ENCODE data around the gene ORC4.
"Not testable (repeated sequence)": the region's sequence is repeated elsewhere in the genome, so short reads cannot be mapped to it uniquely, and the experiment has no call there.

Gene ORC4

DNA sequence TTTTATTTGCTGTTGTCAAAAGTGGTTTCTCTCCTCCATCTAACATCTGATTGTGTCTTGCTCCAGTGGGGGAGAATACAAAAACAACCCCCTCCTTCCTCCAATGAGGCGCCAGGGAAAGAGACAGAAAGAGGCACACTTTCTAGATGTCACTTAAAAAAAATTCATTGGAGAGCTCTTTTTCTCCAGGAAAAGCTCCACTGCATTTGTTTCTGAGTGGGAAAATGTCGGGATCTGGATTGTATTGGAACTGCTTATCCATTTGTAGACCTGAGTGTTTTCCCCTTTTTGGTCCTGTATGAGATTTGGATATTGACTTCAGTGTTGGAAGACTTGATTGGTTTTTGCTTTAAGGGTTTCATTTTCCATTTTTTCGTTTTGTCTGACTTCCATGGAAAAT lies 1.3 kb upstream of the ORC4 start:
- H3K4me3 ChIP-seq (replicated peaks; ENCODE audit: low read depth, low read length), result peak overlapping the region; percentile 78
- TF ChIP-seq, protein P1, sequence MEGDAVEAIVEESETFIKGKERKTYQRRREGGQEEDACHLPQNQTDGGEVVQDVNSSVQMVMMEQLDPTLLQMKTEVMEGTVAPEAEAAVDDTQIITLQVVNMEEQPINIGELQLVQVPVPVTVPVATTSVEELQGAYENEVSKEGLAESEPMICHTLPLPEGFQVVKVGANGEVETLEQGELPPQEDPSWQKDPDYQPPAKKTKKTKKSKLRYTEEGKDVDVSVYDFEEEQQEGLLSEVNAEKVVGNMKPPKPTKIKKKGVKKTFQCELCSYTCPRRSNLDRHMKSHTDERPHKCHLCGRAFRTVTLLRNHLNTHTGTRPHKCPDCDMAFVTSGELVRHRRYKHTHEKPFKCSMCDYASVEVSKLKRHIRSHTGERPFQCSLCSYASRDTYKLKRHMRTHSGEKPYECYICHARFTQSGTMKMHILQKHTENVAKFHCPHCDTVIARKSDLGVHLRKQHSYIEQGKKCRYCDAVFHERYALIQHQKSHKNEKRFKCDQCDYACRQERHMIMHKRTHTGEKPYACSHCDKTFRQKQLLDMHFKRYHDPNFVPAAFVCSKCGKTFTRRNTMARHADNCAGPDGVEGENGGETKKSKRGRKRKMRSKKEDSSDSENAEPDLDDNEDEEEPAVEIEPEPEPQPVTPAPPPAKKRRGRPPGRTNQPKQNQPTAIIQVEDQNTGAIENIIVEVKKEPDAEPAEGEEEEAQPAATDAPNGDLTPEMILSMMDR (IDR thresholded peaks at IDR 0.05; ENCODE audit: low read depth, low read length, missing control alignments), result no peak
- no peak for DNase-seq (ENCODE audit: extremely low read depth, low read depth)

DNA sequence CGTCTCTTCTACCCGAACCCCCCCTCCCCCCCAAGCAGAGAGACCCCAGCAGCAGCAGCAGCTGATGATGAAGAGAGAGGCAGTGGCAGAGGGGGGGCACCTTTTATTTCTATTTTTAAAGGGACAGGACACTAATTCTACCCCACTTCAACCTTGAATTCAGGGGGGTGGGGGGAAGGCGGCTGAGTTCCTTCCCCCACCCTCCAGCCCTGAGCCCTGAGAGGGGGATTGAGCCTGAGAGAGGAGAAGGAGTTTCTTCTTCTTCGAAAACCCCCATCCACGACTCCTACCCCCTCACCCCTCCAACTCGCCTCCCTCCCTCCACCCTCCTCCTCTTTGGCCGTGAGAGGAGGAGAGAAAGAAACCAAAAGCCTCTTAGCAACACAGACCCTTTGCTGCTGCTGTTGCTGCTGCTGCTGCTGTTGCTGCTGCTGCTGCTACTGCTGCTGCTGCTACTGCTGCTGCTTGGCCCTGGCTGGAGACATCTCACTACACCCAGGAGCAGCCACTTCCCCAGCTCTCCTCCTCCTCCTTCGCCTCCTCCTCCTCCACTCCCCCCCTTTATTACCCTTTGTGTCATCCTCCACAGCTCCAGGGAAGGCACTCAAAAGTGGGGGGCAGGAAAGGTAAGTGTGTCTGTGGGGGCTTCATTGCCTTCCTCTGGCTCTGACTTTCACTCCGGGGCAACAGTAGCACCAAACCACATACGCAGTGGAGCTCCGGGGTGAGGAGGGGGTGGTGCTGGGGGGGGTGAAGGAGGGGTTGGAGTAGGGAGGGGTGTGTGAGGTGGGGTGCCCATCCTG lies 723 bp upstream of the ORC4 start, which contains the start of gene MBD5:
MBD5 (plus strand) TSS at position 33 of the 803 bp plus-strand sequence.
- DNase-seq (ENCODE audit: extremely low read depth, low read depth), result peak; percentile 5
- TF ChIP-seq, protein P1 (IDR thresholded peaks at IDR 0.05; ENCODE audit: low read depth, low read length, missing control alignments), result no peak
- H3K4me3 ChIP-seq (replicated peaks; ENCODE audit: low read depth, low read length), result peak within 1 kb of the TSS; percentile 78

DNA sequence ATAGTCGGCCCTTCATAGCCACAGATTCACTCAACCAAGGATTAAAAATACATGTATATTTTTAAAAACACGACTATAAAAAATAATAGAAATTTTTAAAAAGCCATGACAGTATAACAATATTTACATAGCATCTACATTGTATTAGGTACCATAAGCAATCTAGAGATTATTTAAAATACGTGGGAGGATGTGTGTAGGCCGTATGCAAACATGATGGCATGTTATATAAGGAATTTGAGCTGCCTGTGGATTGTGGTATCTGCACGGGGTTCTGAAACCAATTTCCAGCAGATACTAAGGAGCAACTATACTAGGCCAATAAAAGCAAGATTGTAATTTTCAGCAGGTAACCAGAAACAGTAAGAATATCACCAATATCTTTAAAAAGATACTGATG lies 5.9 kb downstream of the ORC4 start:
- no peak overlapping the region for H3K4me3 ChIP-seq (replicated peaks; ENCODE audit: low read depth, low read length)
- TF ChIP-seq, protein P1 (IDR thresholded peaks at IDR 0.05; ENCODE audit: low read depth, low read length, missing control alignments), result no peak
- DNase-seq (ENCODE audit: extremely low read depth, low read depth), result no peak

DNA sequence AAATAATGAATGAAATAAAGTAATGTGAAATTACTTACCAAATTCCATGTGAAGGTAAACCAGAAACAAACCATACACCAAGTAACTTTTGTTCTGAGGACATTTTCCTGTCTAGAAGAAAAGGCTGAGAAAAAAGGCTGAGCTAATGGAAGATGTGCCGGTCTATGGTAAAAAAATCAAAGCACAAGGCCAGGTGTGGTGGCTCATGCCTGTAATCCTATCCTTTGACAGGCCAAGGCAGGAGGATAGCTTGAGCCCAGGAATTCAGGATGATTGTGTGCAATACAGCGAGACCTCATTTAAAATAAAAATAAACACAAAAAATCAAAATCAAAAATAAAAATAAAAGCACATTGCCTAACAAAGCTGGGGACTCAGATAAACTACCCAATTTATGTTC lies 6.7 kb downstream of the ORC4 start:
- TF ChIP-seq, protein P1 (IDR thresholded peaks at IDR 0.05; ENCODE audit: low read depth, low read length, missing control alignments), result no peak
- H3K4me3 ChIP-seq (replicated peaks; ENCODE audit: low read depth, low read length), result no peak overlapping the region
- DNase-seq (ENCODE audit: extremely low read depth, low read depth), result no peak

DNA sequence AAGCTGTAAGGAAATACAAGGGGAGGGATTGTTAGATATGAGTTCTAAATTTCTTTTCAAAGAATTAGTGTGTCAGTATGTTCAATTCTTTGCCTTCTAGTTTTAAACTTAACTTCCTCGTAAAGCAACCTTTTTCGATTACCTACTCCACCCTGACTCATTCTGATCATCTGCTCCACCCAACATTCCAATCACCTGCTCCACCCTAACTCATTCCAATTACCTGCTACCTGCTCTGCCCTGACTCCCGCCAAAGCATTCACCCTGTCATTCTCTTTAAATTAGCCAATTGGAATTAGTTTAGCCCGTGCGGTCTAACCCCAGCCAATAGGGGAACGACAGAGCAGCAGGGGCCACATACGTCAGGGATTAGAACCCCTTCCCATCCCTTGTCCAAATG lies 12.1 kb downstream of the ORC4 start:
- DNase-seq (ENCODE audit: extremely low read depth, low read depth); H3K4me3 ChIP-seq (replicated peaks; ENCODE audit: low read depth, low read length): not testable (repeated sequence)

DNA sequence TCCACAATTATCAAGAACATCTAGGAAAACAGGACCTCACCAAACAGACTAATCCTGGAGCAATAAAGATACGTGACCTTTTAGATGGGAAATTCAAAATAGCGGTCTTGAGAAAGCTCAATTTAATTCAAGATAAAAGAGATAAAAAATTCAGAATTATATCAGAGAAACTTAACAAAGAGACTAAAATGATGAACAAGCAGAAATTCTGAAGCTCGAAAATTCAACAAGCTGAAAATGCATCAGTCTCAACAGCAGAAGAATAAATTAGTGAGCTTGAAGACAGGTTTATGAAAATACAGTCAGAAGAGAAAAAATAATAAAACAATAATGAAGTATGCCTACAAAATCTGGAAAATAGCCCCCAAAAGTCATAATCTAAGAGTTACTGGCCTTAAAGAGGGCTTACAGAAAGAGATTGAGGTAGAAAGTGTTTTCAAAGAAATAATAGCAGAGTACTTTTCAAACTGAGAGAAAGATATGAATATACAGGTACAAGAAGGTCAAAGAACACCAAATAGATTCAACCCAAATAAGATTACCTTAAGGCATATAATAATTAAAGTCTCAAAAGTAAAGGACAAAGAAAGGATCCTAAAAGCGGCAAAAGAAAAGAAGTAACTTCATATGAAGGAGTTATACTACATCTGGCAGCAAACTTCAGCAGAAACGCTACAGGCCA lies 13.2 kb downstream of the ORC4 start:
- TF ChIP-seq, protein P1 (IDR thresholded peaks at IDR 0.05; ENCODE audit: low read depth, low read length, missing control alignments), result no peak
- H3K4me3 ChIP-seq (replicated peaks; ENCODE audit: low read depth, low read length), result no peak overlapping the region
- no peak for DNase-seq (ENCODE audit: extremely low read depth, low read depth)

DNA sequence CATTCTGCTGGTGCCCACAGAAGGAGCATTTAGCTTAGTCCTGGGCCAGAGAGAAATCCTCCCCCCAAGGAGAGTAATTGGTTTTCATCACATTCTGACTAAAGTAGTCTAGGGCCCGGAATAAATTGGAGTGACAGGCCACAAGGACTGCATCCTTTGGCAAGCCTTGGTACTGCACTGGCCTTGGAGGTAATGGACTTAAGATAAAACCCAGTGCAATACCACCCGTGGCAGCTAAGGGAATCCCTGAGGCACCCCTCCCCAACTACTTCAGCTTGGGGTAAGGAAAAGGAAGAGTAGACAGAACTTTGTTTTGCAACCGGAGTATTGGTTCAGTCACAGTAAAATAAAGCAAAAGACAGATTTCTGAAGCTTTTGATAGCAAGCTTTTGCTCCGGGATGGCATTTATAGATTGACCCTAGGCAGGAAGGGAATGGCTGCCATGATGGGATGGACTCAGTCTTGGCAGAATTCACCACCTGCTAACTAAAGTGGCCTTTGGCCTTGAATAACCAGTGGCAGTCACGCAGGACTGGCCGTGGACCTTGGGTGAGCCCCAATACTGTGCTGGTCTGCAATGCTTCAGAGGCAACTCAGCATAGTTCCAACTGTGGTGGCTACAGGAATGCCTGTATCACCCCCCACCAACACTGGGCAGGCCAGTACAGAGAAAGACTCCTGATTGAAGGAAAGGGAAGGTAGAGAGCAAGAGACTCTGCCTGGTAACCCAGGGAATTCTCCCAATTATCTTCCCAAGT lies 14.1 kb downstream of the ORC4 start:
- TF ChIP-seq, protein P1 (IDR thresholded peaks at IDR 0.05; ENCODE audit: low read depth, low read length, missing control alignments), result no peak
- DNase-seq (ENCODE audit: extremely low read depth, low read depth), result no peak
- no peak overlapping the region for H3K4me3 ChIP-seq (replicated peaks; ENCODE audit: low read depth, low read length)

DNA sequence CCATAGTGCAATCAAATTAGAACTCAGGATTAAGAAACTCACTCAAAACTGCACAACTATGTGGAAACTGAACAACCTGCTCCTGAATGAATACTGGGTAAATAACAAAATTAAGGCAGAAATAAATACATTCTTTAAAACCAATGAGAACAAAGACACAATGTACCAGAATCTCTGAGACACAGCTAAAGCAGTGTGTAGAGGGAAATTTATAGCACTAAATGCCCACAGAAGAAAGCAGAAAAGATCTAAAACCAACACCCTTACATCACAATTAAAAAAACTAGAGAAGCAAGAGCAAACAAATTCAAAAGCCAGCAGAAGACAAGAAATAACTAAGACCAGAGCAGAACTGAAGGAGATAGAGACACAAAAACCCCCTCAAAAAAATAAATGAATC lies 18.1 kb downstream of the ORC4 start:
- DNase-seq (ENCODE audit: extremely low read depth, low read depth), result not testable (repeated sequence)

More for the DNA sequence above, 18.1 kb downstream of the ORC4 start:
- not testable (repeated sequence) for H3K4me3 ChIP-seq (replicated peaks; ENCODE audit: low read depth, low read length)

All from HFF-Myc (cell line).